Effector CD8-positive, alpha-beta T cell (primary cell): ENCODE results near the gene OR2A42.
"Not testable (repeated sequence)": the region's sequence is repeated elsewhere in the genome, so short reads cannot be mapped to it uniquely, and the experiment has no call there.

ENCODE experiments used
- DNase-seq: peaks from one replicate; lab custom pipeline; 2025; lab: John Stamatoyannopoulos, UW

Gene OR2A42

GRCh38 chr7:144223675-144224074 lies 15.7 kb downstream of the OR2A42 start:
- DNase-seq = not testable (repeated sequence)

- not testable (repeated sequence) for DNase-seq
Observed at GRCh38 chr7:144220531-144220930, 18.9 kb downstream of the OR2A42 start.

- DNase-seq = not testable (repeated sequence)
Observed at GRCh38 chr7:144219149-144219548, 20.3 kb downstream of the OR2A42 start.

- DNase-seq = not testable (repeated sequence)
Observed at GRCh38 chr7:144218581-144218980, 20.8 kb downstream of the OR2A42 start.

- not testable (repeated sequence) for DNase-seq
Observed at GRCh38 chr7:144217200-144217599, 22.2 kb downstream of the OR2A42 start.

GRCh38 chr7:144205306-144205705 lies 34.1 kb downstream of the OR2A42 start:
- DNase-seq = not testable (repeated sequence)

- not testable (repeated sequence) for DNase-seq
Observed at GRCh38 chr7:144203086-144203485, 36.3 kb downstream of the OR2A42 start.

- not testable (repeated sequence) for DNase-seq
Observed at GRCh38 chr7:144201978-144202377, 37.4 kb downstream of the OR2A42 start.

GRCh38 chr7:144198934-144199333 lies 40.5 kb downstream of the OR2A42 start:
- not testable (repeated sequence) for DNase-seq

- not testable (repeated sequence) for DNase-seq
Observed at GRCh38 chr7:144195212-144195872, 44.1 kb downstream of the OR2A42 start, which contains the start of gene ARHGEF35. Gene ARHGEF35 (minus strand): TSS chr7:144195833. CDS start chr7:144188383, 7,450 bp downstream.

- not testable (repeated sequence) for DNase-seq
Observed at GRCh38 chr7:144194453-144194852, 45.0 kb downstream of the OR2A42 start.

GRCh38 chr7:144193782-144194181 lies 45.6 kb downstream of the OR2A42 start:
- not testable (repeated sequence) for DNase-seq

GRCh38 chr7:144188578-144189171 lies 50.7 kb downstream of the OR2A42 start:
- DNase-seq = not testable (repeated sequence)

GRCh38 chr7:144187848-144188247 lies 51.6 kb downstream of the OR2A42 start:
- DNase-seq = not testable (repeated sequence)

GRCh38 chr7:144183166-144183565 lies 56.2 kb downstream of the OR2A42 start, which contains the start of gene CTAGE4:
Gene CTAGE4 (plus strand): TSS chr7:144183466. CDS start chr7:144183504, 38 bp downstream.
- DNase-seq = not testable (repeated sequence)

GRCh38 chr7:144179165-144179479 lies 60.3 kb downstream of the OR2A42 start:
- DNase-seq = not testable (repeated sequence)

- DNase-seq = not testable (repeated sequence)
Observed at GRCh38 chr7:144178380-144179164, 60.8 kb downstream of the OR2A42 start.
